ENCODE results near the gene LDLRAD4. TPM values are rescaled to one million over a fixed set of nuclear protein-coding genes. Genes with fewer than 3 reads are reported as not detected.
A peak's percentile ranks its signal among the peaks of the same experiment; 100 is the strongest.

LDLRAD4 gene
- total RNA-seq, 2 donors from 2014 or later: 112 to 120 TPM

DNA sequence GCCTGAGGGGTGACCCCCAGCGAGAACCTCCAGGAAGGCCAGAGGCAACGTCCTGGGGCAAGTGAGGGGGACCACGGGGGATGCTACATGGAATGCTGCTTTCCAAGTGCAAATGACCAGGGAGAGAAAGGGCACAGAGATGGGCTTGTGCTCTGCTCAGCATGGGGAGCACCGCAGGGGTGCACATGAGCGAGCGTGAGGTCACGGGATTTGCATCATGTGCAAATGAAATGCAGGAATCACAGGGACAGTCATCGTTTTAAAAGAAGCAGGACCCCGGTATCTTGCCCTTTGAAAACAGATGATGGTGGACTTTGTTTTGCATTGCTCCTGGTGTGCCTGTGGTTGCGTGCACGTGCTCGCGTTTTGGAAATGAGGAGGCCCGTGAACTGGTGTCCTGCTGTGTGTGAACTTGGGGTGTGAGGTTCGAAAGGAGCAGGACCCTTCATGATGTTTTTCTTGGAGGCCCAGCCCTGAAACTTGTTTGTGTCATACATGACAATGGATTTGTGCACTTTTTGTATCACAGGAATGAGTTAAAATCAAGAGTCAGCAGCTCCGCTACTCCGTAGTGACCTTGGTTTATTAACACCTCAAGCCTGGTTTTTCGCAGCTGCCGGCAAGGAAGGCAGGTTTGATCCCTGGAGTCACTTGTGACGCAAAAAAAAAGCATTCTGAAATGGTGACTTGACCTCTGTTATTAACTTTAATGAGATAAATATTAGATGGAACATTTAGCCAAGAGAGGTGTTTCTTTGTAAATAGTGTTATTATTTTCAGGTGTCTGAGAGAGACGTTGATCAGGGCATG, 234.5 kb downstream of the LDLRAD4 start:
- Mint-ChIP-seq H3K4me1 (peaks cover 50% of the 10 kb centered on the region), H3K27ac (peak overlapping the region; percentile 76)
- ATAC-seq: no peak

DNA sequence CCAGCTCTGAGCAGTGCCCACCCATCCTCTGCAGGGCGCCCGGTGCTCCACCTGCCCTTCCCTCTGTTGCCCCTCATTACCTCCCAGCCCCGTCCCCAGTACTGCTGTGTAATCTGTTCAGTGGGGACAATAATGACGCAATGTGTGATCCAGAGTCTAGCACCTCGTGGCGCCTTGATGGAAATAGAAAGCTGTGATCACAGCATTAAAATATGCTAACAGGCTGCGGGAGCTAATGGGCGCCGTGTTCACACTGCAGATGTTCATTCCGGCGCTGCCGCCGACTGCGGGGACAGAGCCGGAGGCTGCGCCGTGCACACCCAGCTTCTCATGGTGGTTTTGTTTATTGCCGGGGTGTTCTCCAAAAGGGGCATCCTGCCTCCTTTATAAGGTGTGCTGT, 235.2 kb downstream of the LDLRAD4 start:
- H3K27me3 Mint-ChIP-seq: no peaks in the 10 kb centered on the region
- H3K36me3 Mint-ChIP-seq (ENCODE audit: low read depth): peaks cover 4% of the 10 kb centered on the region
- H3K4me1 Mint-ChIP-seq: peaks cover 47% of the 10 kb centered on the region
- H3K4me3 Mint-ChIP-seq: no peak overlapping the region
- ATAC-seq (no peak), DNase-seq (no peak)
- H3K9me3 ChIP-seq (ENCODE audit: control insufficient read depth, low read length, poor library complexity, severe bottlenecking): no peaks in the 10 kb centered on the region
- peak overlapping the region; percentile 76 for H3K27ac Mint-ChIP-seq

More for the DNA sequence above, 234.5 kb downstream of the LDLRAD4 start:
- H3K36me3 Mint-ChIP-seq (ENCODE audit: low read depth): peaks cover 4% of the 10 kb centered on the region
- H3K9me3 ChIP-seq (ENCODE audit: control insufficient read depth, low read length, poor library complexity, severe bottlenecking): no peaks in the 10 kb centered on the region
- no peak for DNase-seq
- H3K4me3 Mint-ChIP-seq: no peak overlapping the region
- H3K27me3 Mint-ChIP-seq: no peaks in the 10 kb centered on the region

DNA sequence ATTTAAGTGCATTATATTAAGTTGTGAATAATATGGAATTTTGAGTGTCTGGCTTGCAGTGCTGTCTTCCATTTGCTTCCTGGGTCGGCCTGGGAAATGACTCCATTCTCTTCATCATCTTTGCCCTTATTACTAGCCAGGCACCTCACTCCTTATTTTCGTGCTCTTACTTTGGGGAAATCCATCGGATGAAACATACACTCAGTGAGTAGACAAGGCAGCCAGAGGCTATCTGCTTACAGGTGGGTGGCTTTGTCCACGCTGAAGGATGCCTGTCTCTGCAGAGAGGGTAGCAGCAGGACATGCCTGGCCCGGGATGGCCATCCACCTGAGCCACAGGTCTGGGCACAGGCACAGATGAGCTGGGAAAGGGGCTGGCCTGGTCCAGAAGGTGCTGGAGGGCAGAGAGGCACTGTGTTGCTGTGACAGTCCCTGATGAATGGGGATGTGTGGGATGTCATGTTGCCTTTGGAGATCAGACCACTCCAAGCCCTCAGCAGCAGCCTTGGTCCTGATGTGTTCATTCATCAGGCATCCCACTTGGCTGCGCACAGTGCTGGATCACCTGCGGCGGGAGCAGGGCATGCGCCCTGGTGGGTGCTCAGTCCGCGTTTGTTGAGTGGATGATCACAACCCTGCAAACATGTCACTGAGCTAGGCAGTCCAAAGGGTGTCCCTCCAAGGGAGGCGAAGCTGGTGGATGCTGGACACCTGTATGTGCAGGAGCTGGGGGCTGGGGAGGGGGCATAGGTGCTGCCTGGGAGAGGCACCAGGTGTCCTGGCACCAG, 236.0 kb downstream of the LDLRAD4 start:
- Mint-ChIP-seq H3K27ac (peak overlapping the region; percentile 76), H3K4me3 (peak overlapping the region; percentile 74), H3K4me1 (peaks cover 47% of the 10 kb centered on the region), H3K27me3 (no peaks in the 10 kb centered on the region), H3K36me3 (ENCODE audit: low read depth) (peaks cover 4% of the 10 kb centered on the region)
- ATAC-seq (no peak), DNase-seq (no peak)
- H3K9me3 ChIP-seq (ENCODE audit: control insufficient read depth, low read length, poor library complexity, severe bottlenecking): no peaks in the 10 kb centered on the region

DNA sequence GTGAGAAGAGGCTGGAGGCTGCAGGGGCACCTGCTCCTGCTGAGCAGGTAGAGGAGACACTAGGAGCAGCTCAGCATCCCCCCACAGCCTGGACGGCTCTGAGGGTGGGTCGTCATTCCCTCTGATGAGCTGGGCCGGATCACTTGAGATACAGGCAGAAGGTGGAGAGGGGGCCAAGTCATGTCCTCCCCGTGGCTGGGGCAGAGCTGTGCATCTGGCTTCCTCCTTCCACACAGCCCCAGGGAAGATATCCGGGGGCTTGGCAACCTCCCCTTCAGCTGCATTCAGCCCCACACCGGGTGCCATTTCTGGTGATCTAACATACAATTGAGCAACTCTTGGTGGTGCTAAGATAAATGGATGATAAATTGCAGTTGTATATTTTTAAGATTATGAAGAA, 236.9 kb downstream of the LDLRAD4 start:
- H3K9me3 ChIP-seq (ENCODE audit: control insufficient read depth, low read length, poor library complexity, severe bottlenecking): no peaks in the 10 kb centered on the region
- peak overlapping the region; percentile 76 for H3K4me3 Mint-ChIP-seq
- peak overlapping the region; percentile 86 for H3K27ac Mint-ChIP-seq
- H3K36me3 Mint-ChIP-seq (ENCODE audit: low read depth): peaks cover 4% of the 10 kb centered on the region
- no peaks in the 10 kb centered on the region for H3K27me3 Mint-ChIP-seq
- DNase-seq (no peak), ATAC-seq (no peak)
- H3K4me1 Mint-ChIP-seq: peaks cover 41% of the 10 kb centered on the region

DNA sequence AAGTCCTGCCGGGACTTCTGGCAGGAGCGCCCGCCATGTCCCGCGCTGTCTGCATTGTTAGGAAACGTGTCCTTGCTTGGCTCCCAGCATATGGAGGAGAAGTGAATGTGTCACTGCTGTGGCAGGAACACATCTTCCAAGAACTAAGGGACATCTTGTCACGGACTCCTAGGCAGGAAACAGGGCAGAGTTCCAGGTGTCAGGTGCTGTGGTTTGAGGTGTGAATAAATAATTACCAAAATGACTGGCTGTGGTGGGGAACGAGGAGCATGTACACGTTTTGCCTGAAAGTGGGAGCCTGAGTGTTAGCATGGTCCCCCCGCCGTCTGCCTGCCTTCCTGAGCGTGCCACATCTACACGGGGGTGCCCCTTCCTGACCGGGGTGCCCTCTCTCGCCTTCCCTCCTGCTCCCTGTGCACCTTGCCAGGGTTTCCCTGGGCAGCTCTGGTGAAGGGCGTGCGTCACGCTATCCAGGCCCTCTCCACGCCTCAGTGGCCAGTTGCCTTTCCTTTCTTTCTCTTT, 237.5 kb downstream of the LDLRAD4 start:
- H3K9me3 ChIP-seq (ENCODE audit: control insufficient read depth, low read length, poor library complexity, severe bottlenecking): no peaks in the 10 kb centered on the region
- Mint-ChIP-seq H3K4me3 (peak overlapping the region; percentile 76), H3K36me3 (ENCODE audit: low read depth) (peaks cover 4% of the 10 kb centered on the region), H3K27me3 (no peaks in the 10 kb centered on the region), H3K27ac (peak overlapping the region; percentile 86), H3K4me1 (peaks cover 35% of the 10 kb centered on the region)
- DNase-seq (no peak), ATAC-seq (peak; percentile 23)

DNA sequence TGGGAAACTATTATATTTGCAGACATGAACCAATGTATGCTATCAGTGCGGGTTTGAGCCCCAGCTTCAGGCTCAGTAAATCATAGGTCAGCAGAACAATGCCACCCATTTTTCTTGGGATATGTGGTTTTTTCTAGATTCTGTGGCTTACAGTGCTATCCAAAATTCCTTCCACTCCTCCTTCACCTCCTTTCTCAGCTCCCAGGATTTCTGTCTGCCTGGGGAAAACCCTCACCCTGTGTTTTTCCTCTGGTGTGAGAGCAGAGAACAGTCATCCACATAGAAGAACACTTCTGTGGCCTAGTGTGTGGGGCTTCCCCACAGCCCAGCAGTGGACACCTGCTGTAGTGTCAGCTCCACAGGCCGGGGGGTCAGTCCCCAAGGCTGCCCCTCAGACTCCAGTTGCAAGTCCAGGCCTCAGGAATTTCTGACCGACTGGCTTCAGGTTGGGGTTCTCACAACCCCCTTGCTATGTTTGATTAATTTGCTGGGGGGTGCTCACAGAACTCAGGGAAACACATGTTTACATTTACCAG, 238.2 kb downstream of the LDLRAD4 start:
- Mint-ChIP-seq H3K4me3 (no peak overlapping the region), H3K27me3 (no peaks in the 10 kb centered on the region), H3K4me1 (peaks cover 32% of the 10 kb centered on the region), H3K36me3 (ENCODE audit: low read depth) (peaks cover 4% of the 10 kb centered on the region), H3K27ac (peak overlapping the region; percentile 86)
- ATAC-seq (no peak), DNase-seq (no peak)
- H3K9me3 ChIP-seq (ENCODE audit: control insufficient read depth, low read length, poor library complexity, severe bottlenecking): no peaks in the 10 kb centered on the region

DNA sequence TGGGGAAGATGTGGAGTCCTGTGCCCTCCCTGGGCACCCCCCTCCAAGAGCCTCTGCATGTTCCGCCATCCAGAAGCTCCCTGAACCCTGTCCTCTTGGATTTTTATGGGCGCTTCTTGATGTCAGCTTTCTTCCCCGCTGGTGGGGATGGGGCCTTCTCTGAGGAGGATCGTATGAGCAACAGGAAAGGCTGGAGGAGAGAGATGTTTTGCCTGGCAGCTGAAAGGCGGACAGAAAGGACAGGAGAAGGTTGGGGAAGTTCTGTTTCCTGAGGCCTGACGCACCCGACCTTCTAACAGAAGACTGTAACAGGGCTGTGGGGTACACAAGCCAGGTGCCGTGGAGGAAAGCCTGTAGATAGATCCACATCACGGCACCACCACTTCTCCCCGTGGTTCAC, 238.8 kb downstream of the LDLRAD4 start:
- Mint-ChIP-seq H3K4me3 (no peak overlapping the region), H3K36me3 (ENCODE audit: low read depth) (peaks cover 4% of the 10 kb centered on the region), H3K27ac (peak overlapping the region; percentile 21), H3K4me1 (peaks cover 32% of the 10 kb centered on the region), H3K27me3 (no peaks in the 10 kb centered on the region)
- no peak for DNase-seq
- ATAC-seq: no peak
- H3K9me3 ChIP-seq (ENCODE audit: control insufficient read depth, low read length, poor library complexity, severe bottlenecking): no peaks in the 10 kb centered on the region

DNA sequence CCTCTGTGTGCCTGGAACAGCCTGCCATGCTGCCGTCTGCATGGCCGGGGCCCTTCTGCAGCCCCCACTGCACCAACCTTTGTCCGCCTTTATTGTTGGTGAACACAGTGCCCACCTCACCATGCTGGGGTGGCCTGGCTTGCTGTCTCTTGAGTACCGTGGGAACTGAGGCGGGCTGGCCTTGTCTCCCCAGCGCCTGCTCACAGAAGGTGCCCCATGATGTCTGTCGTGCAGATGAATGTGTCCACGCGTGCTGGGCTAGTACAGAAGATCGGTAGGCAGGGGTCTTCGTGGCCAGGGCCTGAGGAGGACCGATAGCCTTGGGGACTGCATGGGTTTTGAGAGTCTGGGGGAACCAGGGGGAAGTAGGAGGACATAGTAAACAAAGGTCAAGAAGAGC, 242.4 kb downstream of the LDLRAD4 start:
- H3K4me3 Mint-ChIP-seq: no peak overlapping the region
- H3K4me1 Mint-ChIP-seq: peaks cover 45% of the 10 kb centered on the region
- no peaks in the 10 kb centered on the region for H3K9me3 ChIP-seq (ENCODE audit: control insufficient read depth, low read length, poor library complexity, severe bottlenecking)
- DNase-seq (no peak), ATAC-seq (no peak)
- H3K27me3 Mint-ChIP-seq: no peaks in the 10 kb centered on the region
- peaks cover 4% of the 10 kb centered on the region for H3K36me3 Mint-ChIP-seq (ENCODE audit: low read depth)
- H3K27ac Mint-ChIP-seq: peak overlapping the region; percentile 1

DNA sequence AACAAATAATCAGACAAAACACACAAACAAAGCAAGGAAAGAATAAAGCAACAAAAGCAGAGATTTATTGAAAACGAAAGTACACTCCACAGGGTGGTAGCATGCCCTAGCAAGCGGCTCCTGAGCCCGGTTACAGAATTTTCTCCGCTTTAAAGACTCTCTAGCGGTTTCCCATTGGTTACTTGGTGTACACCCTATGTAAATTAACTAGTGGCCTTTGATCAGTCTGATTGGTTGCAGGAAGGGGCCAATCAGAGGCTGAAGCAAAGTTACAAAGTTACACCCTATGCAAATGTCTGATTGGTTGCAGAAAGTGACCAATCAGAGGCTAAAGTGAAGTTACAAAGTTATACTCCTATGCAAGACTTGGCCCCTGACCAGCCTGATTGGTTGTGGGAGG, 242.9 kb downstream of the LDLRAD4 start:
- ATAC-seq (no peak), DNase-seq (no peak)
- H3K27ac Mint-ChIP-seq: peak overlapping the region; percentile 95
- H3K9me3 ChIP-seq (ENCODE audit: control insufficient read depth, low read length, poor library complexity, severe bottlenecking): no peaks in the 10 kb centered on the region
- H3K4me1 Mint-ChIP-seq: peaks cover 41% of the 10 kb centered on the region
- H3K4me3 Mint-ChIP-seq: no peak overlapping the region
- H3K27me3 Mint-ChIP-seq: no peaks in the 10 kb centered on the region
- peaks cover 4% of the 10 kb centered on the region for H3K36me3 Mint-ChIP-seq (ENCODE audit: low read depth)

DNA sequence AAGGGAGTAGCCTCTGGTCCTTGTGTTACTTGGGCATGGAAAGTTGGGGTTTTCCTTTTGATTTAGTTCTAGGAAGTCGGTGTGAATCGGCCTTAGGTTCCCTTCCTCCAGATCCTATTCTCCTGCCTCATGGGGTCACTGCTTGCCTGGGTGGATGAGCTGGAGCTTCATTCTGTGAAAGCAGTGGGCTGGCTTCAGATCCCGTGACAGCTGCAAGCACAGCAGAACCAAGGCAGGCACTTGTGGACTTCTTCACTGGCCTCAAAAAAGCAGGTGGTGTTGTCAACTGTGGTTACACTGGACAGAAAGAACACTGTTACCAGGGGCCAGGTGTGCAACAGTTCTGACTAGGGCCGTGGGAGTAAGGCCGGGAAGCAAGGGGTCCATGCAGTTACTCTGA, 243.4 kb downstream of the LDLRAD4 start:
- Mint-ChIP-seq H3K27ac (peak overlapping the region; percentile 95), H3K27me3 (no peaks in the 10 kb centered on the region), H3K36me3 (ENCODE audit: low read depth) (peaks cover 4% of the 10 kb centered on the region), H3K4me1 (peaks cover 41% of the 10 kb centered on the region), H3K4me3 (peak overlapping the region; percentile 47)
- ATAC-seq (no peak), DNase-seq (no peak)
- H3K9me3 ChIP-seq (ENCODE audit: control insufficient read depth, low read length, poor library complexity, severe bottlenecking): no peaks in the 10 kb centered on the region

DNA sequence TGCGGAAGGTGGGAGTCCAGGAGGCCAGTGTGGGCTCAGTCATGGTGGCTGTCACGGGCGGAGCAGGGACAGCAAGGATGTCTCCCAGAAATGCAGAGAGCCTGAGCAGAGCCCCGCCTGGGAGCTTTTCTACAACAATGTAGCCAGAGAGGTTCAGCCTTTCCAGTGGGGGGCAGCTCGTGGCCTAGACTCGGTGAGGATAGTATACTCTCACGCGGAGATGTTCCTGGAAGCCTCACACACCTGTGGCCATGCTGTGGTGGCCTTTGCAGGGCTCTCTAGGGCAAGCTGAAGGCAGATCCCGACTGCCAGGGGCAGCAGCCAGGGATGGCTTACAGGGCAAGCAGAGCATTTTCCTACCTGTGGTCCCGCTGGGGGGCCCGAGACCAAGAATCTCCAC, 244.1 kb downstream of the LDLRAD4 start:
- peaks cover 4% of the 10 kb centered on the region for H3K36me3 Mint-ChIP-seq (ENCODE audit: low read depth)
- DNase-seq (no peak), ATAC-seq (no peak)
- H3K9me3 ChIP-seq (ENCODE audit: control insufficient read depth, low read length, poor library complexity, severe bottlenecking): no peaks in the 10 kb centered on the region
- H3K27me3 Mint-ChIP-seq: no peaks in the 10 kb centered on the region
- H3K27ac Mint-ChIP-seq: peak overlapping the region; percentile 95
- H3K4me3 Mint-ChIP-seq: peak overlapping the region; percentile 47
- H3K4me1 Mint-ChIP-seq: peaks cover 40% of the 10 kb centered on the region

DNA sequence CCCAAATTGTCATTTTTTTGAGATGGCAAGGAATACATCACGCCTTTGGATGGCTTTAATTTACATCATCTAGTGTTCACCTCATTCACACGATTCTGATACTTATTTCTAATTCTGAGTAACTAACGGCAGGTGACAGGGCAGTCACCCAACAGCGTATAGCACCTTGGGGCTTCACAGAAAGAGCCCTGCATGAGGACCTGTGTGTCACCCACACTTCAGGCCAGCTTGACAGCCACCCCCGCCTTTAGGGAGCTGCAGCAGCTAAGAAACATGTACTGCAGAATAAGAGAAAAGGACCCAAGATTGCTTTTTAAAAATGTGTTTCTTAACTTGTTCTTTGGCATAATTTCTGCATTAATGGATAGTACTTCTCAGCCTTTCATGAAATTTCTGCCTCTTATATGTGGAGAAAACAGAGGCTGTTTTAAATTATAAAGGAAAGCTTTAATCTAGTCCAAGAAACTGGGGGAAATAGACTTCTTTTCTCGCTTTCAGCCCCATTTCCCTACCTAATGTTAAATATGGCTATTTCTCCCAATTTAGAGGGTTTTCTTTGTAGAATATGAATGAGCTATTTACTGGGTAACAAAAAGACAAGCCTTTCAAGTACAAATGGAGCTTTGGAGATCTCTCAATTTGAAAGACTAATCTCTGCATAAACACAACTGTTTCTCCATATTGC, 245.1 kb downstream of the LDLRAD4 start:
- ATAC-seq: no peak
- peaks cover 35% of the 10 kb centered on the region for H3K4me1 Mint-ChIP-seq
- no peaks in the 10 kb centered on the region for H3K36me3 Mint-ChIP-seq (ENCODE audit: low read depth)
- peak overlapping the region; percentile 49 for H3K4me3 Mint-ChIP-seq
- no peaks in the 10 kb centered on the region for H3K27me3 Mint-ChIP-seq
- DNase-seq: no peak
- H3K9me3 ChIP-seq (ENCODE audit: control insufficient read depth, low read length, poor library complexity, severe bottlenecking): no peaks in the 10 kb centered on the region
- peak overlapping the region; percentile 95 for H3K27ac Mint-ChIP-seq
